HG03196 (cell line): ENCODE data around the gene STK33.

Experiments used
- ATAC-seq: cut with Tn5 transposase; IDR thresholded peaks from one replicate; pipeline ENCODE4 v1.9.1; 2021; ENCODE audit not compliant: unreplicated experiment

Gene STK33

DNA sequence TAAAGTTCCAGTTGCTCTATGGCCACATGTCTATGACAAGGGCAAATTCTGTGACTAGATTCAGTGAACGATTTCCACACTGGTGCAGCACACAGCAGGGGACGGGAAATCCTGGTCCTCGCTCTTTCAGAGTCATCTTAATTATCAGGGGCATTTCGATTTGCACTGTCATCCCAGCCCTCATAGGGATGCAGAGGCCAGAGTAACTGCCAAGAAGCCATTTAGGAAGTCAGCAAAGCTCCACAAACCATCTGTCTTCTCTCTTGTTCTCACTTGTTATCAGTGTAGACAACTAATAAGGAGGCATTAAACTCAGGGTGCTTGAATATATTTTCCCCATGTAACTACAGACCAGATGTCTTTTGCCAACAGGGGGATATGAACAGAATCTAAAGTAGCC lies 151.7 kb downstream of the STK33 start:
- ATAC-seq: no peak

DNA sequence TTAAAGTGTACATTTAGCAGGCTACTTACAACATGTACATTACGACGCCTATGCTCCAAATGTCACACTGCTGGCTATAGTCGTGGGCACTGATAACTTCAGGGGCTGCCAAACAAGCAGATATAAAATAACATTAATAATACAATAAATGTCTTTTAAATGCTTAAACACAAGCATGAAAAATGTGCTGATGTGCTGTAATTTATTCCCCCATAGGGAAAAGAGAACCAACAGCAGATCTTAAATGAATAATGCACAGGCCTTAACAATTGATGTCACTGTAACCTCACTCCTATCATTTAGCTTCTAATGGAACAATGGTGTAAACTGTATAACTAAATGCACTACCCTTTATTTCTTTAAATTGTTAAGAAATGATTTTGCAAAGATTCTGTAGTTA lies 153.4 kb downstream of the STK33 start:
- ATAC-seq: no peak

DNA sequence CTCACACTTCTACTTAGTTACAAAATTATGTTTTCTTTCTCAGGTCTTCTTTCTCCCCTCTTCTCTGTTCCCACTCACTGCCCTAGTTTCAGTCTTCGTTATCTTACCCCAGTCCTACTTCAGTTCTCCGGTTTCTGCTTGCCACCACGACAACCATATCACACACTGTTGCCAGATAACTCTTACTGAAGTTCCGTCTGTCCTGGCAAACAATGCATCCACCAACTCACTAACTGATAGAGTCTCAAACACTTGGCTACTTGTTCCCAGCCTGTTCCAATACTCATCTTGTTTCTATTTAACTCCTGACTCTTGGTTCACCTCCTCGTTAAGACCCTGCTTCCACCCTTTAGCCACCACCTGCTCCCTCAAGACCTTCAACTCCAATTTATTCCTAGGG lies 164.5 kb downstream of the STK33 start:
- no peak for ATAC-seq

DNA sequence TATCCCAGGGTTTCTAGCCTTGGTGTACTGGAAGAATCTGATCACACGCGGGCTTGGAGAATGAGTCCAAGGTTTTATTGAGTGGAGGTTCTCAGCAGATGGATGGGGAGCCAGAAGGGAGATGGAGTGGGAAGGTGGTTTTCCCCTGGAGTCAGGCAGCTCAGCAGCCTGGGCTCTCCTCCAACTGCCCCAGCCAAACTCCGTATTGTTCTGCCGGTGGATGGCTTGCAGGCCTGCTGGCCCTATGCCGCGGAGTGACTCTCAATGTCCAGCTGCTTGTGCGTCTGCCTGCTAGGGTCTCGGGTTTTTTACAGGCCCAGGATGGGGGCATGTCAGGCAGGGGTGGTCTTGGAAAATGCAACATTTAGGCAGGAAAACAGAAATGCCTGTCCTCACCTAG lies 168.0 kb downstream of the STK33 start:
- ATAC-seq: no peak

DNA sequence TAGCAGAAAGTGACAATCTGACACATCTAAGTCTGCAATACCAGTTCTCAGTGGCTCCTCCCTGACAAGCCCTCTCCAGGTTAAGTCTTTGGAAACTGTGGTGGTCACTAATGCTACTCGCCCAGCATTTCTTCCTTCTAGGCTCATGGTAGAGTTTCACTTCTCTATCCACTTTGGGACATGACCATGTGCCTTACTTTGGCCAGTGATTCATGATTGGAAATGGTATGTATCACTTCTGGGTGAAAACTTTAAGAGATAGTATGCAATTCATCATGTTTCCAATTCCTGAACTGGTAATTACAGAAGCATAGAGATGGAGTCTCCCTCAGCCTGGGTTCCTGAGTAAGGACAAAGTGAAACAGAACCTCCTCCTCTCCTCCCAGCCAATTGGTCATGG lies 178.8 kb downstream of the STK33 start:
- no peak for ATAC-seq

DNA sequence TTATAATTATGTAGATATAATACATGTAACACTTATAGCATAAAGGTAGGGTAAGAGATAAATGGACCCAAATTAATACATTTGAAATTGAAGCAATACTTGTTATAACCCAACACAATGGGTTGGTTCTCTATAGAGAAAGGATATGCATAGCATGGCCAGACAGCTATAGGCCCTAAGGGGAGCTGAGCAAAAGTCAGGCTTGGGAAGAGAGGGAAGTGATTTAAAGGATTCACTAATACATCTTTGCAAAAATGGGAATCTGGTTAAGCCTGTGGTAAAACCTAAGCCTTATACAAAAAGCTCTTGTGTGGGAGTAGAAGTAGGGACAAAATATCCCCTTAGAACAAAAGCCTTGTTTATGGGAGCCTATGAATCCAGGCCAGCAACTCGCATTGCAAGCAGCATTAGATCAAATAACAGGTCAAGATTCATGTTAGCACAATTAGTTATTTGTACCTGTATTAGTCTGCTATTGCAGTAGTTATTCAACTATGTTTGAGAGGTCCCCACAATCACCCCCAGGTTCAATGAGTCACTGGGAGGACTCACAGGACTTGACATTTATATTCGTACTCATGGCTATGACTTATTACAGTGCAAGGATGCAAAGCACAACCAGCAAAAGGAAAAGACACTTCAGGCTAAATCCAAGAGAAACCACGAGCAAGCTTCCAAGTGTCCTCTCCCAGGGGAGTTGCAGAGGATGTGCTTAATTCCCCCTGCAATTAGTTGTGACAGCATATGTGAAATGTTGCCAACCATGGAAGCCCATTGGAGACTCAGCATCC lies 185.7 kb downstream of the STK33 start:
- no peak for ATAC-seq

DNA sequence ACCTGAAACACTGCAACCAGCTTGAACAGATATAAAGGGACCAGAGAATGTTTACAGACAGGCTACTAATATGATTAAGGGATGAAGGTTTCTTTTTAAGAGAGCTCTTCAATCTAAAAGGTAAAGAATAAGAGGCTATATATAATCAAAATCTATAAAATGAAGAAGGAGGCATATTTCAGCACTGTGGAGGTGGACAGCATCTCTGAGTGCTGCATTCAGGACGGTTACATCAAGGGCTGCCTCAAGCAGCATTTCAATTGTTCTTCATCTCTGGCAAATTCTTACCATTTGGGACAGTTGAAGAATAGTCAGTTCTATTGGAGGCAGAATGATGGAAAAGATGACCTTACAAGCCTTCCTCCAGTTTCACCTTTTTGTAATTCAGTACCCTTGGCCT lies 190.7 kb downstream of the STK33 start:
- no peak for ATAC-seq

DNA sequence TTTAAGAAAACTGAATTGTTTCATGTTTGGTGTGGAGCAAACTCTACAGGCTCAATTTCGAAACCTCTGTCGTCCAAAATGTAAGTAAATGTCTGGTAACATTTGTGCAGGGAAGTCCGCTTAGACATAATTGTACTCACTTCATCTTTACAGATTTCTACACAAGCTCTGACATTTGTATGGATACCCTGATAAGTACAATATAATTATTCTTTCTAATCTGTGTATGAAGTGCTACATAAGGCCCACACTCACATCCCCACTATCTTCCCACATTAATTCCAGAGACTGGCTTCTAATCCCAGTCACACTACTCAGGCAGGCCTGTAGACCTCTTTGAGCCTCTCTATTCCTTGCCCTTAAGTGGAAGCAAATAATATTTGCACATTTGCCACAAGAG lies 201.1 kb downstream of the STK33 start:
- ATAC-seq: no peak

DNA sequence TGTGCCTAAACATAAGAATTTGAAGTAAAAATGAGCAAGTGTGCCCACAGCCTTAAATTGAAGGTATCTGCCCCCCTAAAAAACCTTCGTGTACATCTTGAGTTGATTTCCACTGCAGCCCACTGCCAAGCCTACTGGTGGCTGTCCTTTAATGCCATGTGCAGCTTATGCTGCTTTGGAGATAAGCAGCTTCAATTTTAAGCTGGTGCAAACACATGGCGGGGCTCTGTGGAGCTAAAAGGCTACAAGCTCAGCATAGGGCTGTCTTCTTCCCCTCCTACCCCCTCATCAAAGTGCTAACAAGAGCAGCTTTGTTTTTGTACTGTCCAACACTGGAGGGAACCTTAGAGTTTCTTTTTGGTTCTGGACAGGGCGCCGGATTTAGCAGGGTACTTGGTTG lies 201.9 kb downstream of the STK33 start:
- ATAC-seq: no peak

DNA sequence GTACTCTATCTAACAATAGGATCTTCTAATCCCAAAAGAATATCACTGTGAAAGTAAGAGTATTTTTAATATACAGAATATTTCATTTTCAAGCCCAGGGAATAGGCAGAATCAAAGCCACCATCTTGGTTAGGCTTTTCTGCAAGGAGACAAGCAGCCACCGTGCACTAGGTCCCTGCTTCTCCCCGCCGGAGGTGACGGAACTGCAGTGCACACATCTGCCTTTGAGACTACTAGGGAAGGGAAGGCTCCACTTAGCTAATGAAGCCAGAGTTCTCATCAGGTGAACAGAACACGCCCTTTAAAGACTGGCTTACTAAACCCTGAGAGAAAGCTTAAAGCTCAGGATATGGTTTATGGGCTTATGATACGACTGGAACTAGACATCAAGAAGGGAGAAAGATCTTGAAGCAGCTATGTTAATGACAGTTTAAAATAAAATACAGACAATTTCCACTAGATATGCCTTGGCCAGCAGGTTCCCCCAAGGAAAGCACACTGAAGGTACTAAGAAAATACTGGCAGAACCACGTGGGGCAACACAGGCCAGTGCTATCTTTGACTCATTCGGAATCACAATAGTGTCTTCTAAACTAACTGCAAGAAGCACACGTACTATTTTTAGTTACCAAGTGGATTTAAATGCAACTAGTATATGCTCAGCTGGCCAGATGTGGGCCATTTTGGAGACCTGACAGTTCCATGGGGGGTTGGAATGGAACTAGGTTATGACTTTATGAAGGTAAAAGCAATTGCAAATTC lies 203.0 kb downstream of the STK33 start:
- no peak for ATAC-seq

DNA sequence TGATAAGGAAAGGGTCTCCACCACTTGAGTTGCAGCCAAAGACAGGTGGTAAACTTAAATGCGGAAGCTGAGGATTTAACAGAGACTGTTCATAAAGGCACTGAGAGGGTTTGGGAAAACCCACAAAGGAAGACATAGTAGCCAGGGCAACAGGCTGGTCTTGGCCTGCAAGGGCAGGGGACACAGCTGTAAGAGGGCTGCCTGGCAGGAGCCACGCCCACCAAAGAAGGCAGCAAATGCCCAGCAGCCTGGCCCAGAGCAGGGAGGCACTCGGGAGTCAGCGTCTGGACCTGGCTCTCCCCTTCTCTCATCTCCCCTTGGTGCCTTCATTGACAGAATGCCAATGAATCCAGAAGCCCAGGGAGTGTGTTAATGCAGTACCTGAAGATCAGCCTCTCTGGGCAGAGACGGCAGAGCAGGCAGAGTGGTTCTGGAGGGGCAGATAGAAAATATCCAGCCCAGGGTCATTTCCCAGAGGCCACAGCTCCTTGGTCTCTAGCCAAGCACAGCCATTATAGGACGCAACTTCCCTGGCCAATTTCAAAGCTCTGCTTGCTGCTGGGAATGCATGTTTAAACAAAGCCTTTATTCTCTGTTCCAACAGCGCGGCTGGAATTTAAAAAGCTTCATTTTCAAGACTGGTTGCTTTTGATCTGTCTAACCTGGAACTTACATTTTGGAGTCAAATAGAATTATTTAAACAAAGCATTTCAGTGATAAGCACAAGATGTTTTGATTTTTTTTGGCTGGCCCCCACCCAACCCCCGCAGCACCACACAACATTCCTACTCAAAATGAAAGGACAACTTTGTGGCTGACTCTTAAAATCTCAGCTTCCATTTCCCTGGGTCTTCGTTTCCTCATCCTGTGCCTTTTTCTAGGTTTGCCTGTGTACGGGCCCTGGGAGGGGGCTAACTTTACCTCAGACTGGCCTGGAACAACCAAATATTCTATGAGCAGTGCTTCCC lies 204.7 kb downstream of the STK33 start:
- no peak for ATAC-seq

DNA sequence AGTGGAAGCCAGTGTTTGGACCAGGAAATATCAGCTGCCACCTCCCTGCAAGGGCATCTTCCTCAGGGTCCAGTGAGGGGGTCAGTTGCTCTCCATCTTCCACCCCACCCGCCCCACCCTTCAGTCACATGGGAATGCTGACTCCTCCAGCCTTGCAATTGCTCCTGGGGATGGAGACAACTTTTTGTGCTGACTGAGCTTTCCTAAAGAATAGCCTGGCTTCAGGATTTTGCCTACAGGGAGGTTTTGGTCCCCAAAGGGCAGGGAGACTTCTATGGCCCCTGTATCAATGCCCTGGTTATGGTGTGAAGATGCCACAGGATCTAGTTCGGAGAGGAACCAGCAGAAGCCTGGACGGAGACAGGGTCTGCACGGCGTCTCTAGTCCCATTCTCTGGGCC lies 206.3 kb downstream of the STK33 start:
- ATAC-seq: no peak

DNA sequence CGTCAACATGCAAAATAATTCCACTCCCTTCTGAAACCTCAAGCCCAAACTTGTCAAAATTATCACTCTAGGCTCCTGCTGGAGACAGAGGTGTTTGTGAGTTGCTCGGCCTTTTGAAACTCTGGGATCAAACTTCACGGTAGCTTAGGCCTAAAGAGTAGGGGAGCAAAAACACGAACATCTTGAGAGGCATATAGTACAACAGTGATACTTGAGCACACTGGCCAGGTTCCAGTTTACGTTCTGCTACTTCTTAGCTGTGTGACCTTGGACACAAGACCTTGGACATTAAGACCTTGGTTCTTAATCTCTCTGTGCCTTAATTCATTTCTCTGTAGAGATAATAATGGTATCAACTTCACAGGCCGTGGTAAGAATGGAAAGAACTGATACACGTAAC lies 206.9 kb downstream of the STK33 start:
- ATAC-seq: no peak

DNA sequence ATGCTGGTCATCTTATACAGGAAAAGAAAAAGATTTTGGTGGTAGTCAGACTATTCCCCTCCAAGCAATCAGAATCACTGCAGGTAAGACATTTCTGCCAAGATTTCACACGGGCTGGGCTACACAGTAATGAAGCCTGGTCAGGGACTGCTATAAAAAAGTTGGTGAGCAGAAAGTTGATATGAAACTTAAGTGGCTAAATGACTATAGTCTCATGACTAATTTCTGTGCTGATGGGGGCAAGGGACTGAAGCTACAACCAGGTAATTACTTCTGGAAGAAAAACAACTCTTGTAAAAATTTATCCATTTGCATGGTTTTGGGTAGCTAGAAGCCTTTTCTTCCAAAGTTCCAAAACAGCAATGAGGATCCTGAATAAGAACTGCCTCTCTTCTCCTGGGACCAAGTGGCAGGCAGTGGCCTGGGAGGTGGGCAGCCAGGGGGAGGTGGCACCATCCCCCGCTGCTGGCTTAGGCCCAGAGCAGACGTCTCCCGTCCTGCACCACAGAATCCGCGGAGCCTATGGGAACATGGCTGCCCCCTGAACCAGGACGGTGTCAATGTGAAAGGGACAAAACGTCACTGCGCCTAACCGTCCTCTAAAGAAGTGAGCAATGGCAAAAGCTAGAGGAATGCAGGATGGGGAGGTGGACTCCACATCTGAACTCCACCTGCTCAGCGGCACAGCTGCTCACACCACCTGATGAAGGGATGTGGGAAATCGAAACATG lies 207.7 kb downstream of the STK33 start:
- no peak for ATAC-seq

DNA sequence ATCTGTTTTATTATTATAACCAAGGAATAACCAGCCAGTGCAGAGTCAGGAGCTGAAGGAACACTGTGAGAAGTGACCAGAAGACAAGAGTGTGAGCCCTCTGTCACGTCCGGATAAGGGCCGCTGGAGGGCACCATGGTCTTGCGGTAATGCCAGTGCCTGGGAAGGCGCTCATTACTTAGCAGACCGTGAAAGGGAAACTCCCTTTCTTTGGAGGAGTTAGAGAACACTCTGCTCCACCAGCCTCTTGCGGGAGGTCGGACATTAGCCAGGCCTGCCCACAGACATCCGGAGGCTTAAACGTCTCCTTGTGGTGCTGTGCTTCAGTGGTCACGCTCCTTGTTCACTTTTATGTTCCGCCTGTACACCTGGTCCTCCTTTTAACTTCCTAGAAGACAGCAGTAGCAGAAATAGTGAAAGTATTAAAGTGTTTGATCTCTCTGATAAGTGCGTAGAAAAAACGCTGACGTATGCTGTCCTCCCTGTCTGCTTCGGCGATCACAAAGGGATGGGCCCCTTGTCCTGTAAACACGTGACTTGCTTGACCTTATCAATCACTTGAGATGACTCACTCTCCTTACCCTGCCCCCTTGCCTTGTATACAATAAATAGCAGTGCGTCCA lies 209.7 kb downstream of the STK33 start:
- no peak for ATAC-seq

DNA sequence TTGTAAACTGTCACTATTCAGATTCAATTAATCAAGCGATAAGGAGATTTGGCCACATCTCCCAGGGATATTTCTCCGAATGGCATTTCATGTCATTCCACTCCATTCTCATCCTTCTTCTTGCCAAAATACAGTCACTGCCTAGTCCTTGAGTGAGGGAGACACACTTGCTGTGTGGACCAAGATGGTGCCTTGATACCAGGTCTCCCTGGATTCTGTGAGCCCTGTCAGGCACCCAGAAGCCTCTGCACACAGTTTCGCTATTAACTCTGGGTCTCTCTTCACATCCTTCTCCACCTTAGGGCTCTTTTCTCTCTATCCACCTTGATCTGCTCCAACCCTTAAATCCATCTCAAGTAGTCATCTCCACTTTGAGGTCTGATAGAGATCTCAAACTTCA lies 210.4 kb downstream of the STK33 start:
- no peak for ATAC-seq

DNA sequence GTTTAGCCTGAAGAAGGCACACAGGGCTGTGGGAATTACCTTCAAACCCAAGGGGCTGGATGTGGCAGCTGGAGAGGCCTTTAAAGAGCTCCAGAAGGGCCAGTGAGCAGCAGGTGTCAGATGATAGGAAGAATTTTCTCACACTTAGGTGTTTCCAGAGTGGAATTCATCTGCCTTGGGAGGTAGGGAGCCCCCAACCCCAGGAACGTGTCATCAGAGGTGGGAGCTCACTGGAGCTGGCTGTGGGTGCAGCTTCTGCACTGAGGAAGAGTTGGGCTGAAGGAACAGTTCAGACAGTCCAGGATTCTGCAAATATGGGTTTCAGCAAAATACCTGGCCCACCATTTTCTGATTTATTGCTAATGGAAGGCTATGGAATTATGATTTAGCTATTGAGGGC lies 210.8 kb downstream of the STK33 start:
- no peak for ATAC-seq

DNA sequence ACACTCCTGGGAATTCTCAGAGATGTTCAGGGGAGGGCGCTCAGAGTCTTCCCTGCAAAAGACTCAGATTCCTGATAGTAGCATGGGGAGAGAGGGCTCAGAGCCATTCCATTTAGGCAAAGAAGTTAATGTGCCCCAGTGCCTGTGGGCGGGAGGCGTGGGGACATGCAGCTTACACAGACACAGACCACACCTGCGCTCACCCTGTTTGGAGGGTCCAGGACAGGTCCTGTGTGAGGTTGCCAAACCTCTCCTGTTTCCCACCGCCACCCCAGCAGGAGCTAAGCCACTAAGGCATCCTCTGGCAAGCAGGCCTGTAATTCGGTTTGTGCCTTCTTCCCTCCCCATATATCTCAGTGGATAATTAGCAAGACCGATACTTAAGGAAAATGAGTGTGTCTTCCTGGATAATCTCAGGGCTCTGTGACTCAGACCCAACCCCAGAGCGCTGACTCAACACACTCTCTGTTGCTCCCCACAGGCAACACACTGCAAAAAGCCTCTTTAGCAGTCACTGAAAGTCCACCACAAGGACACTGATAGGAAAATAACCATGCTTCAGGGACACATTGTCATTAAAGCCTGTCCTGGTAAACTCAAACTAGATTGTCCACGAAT lies 211.5 kb downstream of the STK33 start:
- ATAC-seq: no peak

DNA sequence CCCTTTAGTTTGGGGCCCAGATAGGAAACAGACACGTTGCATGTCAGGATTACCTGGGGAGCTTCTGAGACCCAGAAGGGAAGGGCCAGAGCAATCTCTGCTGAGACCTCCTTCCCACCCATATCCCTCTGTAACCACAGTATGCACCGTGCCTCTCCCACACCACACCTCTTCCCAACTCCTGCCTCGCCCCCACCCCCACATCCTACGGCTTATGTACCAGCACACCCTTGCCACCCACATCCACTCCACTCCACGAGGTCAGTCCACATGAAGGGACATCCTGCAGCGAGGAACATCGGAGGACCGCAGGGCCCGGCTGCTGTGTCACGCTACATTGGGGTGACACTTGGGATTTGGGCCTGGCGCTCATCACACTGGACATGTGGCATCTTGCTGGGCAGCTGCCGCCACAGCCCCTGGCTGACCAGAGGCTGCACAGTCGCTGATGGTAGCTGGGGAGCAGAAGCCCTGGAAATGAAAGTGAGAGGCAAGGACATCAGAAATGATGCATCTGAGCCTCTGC lies 212.1 kb downstream of the STK33 start:
- no peak for ATAC-seq

DNA sequence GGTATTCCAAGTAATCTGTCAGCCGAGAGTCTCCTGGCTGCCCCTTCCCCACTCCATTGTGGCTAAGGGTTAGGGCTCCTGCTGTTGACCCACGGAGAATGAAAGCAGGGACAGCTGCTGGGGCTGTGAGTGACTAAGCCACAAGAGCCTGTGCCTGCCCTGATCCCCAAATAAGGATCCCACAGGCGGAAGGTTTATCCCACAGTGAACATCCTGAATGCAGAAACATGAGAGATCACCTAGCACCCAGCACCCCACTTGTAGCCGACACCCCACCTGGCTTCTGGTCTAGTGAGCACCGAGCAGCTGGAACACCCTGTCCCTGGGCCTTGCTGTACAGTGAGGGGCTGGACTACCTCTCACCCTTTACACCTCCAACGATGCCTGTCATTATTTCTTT lies 212.7 kb downstream of the STK33 start:
- no peak for ATAC-seq
